Hepatocyte (in vitro differentiated cells): ENCODE data around the gene LAMA3.

Experiments used
- CTCF ChIP-seq: fragments of 200-600 bp; sonication (generic); IDR thresholded peaks from 2 replicates; pipeline ENCODE4 v1.5.1; 2016; ENCODE audit warnings: antibody characterized with exemption, mild to moderate bottlenecking; ENCODE audit not compliant: poor library complexity
- EZH2 ChIP-seq: fragments of 200-600 bp; sonication (generic); IDR thresholded peaks from 2 replicates; pipeline ENCODE4 v1.6.1; 2016; ENCODE audit warnings: antibody characterized with exemption, mild to moderate bottlenecking, borderline replicate concordance
- EZH2phosphoT487 ChIP-seq: fragments of 200-600 bp; sonication (generic); IDR thresholded peaks from one replicate; pipeline ENCODE4 v1.6.1; 2018; ENCODE audit warnings: antibody characterized with exemption, mild to moderate bottlenecking, low read depth, moderate library complexity; ENCODE audit not compliant: unreplicated experiment, severe bottlenecking

GRCh38 chr18:23799540-23799939, 110.3 kb downstream of the LAMA3 start:
- TF ChIP-seq CTCF (no peak), EZH2 (no peak), EZH2phosphoT487 (no peak)
